ENCODE results near the gene FRMD1. TPM values are rescaled to one million over a fixed set of nuclear protein-coding genes. Genes with fewer than 3 reads are reported as not detected.

FRMD1 gene
- total RNA-seq, 1 experiment from 2014 or later, result not detected

GRCh38 chr6:168093071-168093505, 14.1 kb upstream of the FRMD1 start:
- Mint-ChIP-seq H3K9me3 (ENCODE audit: unreplicated experiment) (no peaks in the 10 kb centered on the region), H3K4me3 (ENCODE audit: unreplicated experiment) (no peak overlapping the region), H3K4me1 (ENCODE audit: insufficient read depth, unreplicated experiment) (no peaks in the 10 kb centered on the region), H3K36me3 (ENCODE audit: insufficient read depth, unreplicated experiment) (no peaks in the 10 kb centered on the region), H3K27me3 (ENCODE audit: insufficient read depth, unreplicated experiment) (no peaks in the 10 kb centered on the region), H3K27ac (ENCODE audit: low read depth, unreplicated experiment) (no peak overlapping the region)
- TF ChIP-seq CTCF (IDR thresholded peaks at IDR 0.05; ENCODE audit: unreplicated experiment), result no peak
- CTCF ChIA-PET, result no interaction called here
- POLR2A ChIA-PET, result no interaction called here
- no peak for DNase-seq (ENCODE audit: unreplicated experiment)
- no TSS peak for BruUV-seq (replicated peaks)
- intact Hi-C loops (cut with micrococcal nuclease), result no loop called here

- H3K4me3 Mint-ChIP-seq (ENCODE audit: unreplicated experiment), result no peak overlapping the region
- no peak for DNase-seq (ENCODE audit: unreplicated experiment)
- H3K27me3 Mint-ChIP-seq (ENCODE audit: insufficient read depth, unreplicated experiment), result peaks cover 5% of the 10 kb centered on the region
- TF ChIP-seq CTCF (IDR thresholded peaks at IDR 0.05; ENCODE audit: unreplicated experiment), result no peak
- intact Hi-C loops (cut with micrococcal nuclease), result no loop called here
- ChIA-PET POLR2A (no interaction called here), CTCF (no interaction called here)
- H3K27ac Mint-ChIP-seq (ENCODE audit: low read depth, unreplicated experiment), result no peak overlapping the region
- no peaks in the 10 kb centered on the region for H3K9me3 Mint-ChIP-seq (ENCODE audit: unreplicated experiment)
- H3K4me1 Mint-ChIP-seq (ENCODE audit: insufficient read depth, unreplicated experiment), result no peaks in the 10 kb centered on the region
- no peaks in the 10 kb centered on the region for H3K36me3 Mint-ChIP-seq (ENCODE audit: insufficient read depth, unreplicated experiment)
- BruUV-seq (replicated peaks), result no TSS peak
Measured at GRCh38 chr6:168092541-168092940, 13.5 kb upstream of the FRMD1 start.

GRCh38 chr6:168091381-168092264, 12.6 kb upstream of the FRMD1 start:
- no peak overlapping the region for H3K27ac Mint-ChIP-seq (ENCODE audit: low read depth, unreplicated experiment)
- ChIA-PET CTCF (interaction anchor here (0.5 kb wide), 1 partner anchor 16 kb away, joined by 3 read pairs; no protein-coding TSS in a partner anchor), POLR2A (no interaction called here)
- TF ChIP-seq CTCF (IDR thresholded peaks at IDR 0.05; ENCODE audit: unreplicated experiment), result no peak
- H3K27me3 Mint-ChIP-seq (ENCODE audit: insufficient read depth, unreplicated experiment), result peaks cover 14% of the 10 kb centered on the region
- no peak for DNase-seq (ENCODE audit: unreplicated experiment)
- H3K9me3 Mint-ChIP-seq (ENCODE audit: unreplicated experiment), result no peaks in the 10 kb centered on the region
- H3K4me3 Mint-ChIP-seq (ENCODE audit: unreplicated experiment), result no peak overlapping the region
- BruUV-seq (replicated peaks), result no TSS peak
- intact Hi-C loops (cut with micrococcal nuclease), result no loop called here
- no peaks in the 10 kb centered on the region for H3K4me1 Mint-ChIP-seq (ENCODE audit: insufficient read depth, unreplicated experiment)
- H3K36me3 Mint-ChIP-seq (ENCODE audit: insufficient read depth, unreplicated experiment), result no peaks in the 10 kb centered on the region

GRCh38 chr6:168090706-168091105, 11.7 kb upstream of the FRMD1 start:
- H3K4me1 Mint-ChIP-seq (ENCODE audit: insufficient read depth, unreplicated experiment), result no peaks in the 10 kb centered on the region
- no peak overlapping the region for H3K27ac Mint-ChIP-seq (ENCODE audit: low read depth, unreplicated experiment)
- no peaks in the 10 kb centered on the region for H3K9me3 Mint-ChIP-seq (ENCODE audit: unreplicated experiment)
- H3K27me3 Mint-ChIP-seq (ENCODE audit: insufficient read depth, unreplicated experiment), result peaks cover 17% of the 10 kb centered on the region
- H3K4me3 Mint-ChIP-seq (ENCODE audit: unreplicated experiment), result no peak overlapping the region
- intact Hi-C loops (cut with micrococcal nuclease), result no loop called here
- DNase-seq (ENCODE audit: unreplicated experiment), result no peak
- H3K36me3 Mint-ChIP-seq (ENCODE audit: insufficient read depth, unreplicated experiment), result no peaks in the 10 kb centered on the region
- BruUV-seq (replicated peaks), result no TSS peak
- no peak for TF ChIP-seq CTCF (IDR thresholded peaks at IDR 0.05; ENCODE audit: unreplicated experiment)
- ChIA-PET CTCF (no interaction called here), POLR2A (no interaction called here)

Measured in MCF 10A (cell line).